Measurements from ENCODE around the gene CCL22.

CCL22 gene

DNA sequence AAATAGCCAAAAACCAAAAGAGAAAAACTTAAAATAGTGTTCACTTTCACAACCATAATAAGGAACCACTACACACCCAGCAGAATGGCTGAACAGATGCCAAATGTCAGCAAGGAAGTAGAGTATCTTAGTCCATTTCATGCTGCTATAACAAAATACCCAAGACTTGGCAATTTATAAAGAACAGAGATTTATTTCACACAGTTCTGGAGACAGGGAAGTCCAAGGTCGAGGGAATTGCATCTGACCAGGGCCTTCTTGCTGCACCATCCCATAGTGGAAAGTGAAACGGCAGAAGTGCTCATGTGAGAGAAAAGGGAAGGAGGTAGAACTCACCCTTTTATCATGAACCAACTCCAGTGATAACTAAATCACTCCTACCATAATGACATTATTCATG is 33.8 kb upstream of the CCL22 start:
- no peak for TF ChIP-seq PRDM1 (tag by site-specific recombination; IDR thresholded peaks at IDR 0.05)
- TF ChIP-seq, protein P1, sequence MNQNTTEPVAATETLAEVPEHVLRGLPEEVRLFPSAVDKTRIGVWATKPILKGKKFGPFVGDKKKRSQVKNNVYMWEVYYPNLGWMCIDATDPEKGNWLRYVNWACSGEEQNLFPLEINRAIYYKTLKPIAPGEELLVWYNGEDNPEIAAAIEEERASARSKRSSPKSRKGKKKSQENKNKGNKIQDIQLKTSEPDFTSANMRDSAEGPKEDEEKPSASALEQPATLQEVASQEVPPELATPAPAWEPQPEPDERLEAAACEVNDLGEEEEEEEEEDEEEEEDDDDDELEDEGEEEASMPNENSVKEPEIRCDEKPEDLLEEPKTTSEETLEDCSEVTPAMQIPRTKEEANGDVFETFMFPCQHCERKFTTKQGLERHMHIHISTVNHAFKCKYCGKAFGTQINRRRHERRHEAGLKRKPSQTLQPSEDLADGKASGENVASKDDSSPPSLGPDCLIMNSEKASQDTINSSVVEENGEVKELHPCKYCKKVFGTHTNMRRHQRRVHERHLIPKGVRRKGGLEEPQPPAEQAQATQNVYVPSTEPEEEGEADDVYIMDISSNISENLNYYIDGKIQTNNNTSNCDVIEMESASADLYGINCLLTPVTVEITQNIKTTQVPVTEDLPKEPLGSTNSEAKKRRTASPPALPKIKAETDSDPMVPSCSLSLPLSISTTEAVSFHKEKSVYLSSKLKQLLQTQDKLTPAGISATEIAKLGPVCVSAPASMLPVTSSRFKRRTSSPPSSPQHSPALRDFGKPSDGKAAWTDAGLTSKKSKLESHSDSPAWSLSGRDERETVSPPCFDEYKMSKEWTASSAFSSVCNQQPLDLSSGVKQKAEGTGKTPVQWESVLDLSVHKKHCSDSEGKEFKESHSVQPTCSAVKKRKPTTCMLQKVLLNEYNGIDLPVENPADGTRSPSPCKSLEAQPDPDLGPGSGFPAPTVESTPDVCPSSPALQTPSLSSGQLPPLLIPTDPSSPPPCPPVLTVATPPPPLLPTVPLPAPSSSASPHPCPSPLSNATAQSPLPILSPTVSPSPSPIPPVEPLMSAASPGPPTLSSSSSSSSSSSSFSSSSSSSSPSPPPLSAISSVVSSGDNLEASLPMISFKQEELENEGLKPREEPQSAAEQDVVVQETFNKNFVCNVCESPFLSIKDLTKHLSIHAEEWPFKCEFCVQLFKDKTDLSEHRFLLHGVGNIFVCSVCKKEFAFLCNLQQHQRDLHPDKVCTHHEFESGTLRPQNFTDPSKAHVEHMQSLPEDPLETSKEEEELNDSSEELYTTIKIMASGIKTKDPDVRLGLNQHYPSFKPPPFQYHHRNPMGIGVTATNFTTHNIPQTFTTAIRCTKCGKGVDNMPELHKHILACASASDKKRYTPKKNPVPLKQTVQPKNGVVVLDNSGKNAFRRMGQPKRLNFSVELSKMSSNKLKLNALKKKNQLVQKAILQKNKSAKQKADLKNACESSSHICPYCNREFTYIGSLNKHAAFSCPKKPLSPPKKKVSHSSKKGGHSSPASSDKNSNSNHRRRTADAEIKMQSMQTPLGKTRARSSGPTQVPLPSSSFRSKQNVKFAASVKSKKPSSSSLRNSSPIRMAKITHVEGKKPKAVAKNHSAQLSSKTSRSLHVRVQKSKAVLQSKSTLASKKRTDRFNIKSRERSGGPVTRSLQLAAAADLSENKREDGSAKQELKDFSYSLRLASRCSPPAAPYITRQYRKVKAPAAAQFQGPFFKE (tag by site-specific recombination; IDR thresholded peaks at IDR 0.05; ENCODE audit: borderline replicate concordance), result no peak
- TF ChIP-seq ZNF629 (tag by site-specific recombination; IDR thresholded peaks at IDR 0.05), result no peak
- TF ChIP-seq ZNF473 (tag by site-specific recombination; IDR thresholded peaks at IDR 0.05), result no peak
- no peak for TF ChIP-seq ZNF23 (tag by site-specific recombination; IDR thresholded peaks at IDR 0.05; ENCODE audit: borderline replicate concordance)
- TF ChIP-seq, protein P2, sequence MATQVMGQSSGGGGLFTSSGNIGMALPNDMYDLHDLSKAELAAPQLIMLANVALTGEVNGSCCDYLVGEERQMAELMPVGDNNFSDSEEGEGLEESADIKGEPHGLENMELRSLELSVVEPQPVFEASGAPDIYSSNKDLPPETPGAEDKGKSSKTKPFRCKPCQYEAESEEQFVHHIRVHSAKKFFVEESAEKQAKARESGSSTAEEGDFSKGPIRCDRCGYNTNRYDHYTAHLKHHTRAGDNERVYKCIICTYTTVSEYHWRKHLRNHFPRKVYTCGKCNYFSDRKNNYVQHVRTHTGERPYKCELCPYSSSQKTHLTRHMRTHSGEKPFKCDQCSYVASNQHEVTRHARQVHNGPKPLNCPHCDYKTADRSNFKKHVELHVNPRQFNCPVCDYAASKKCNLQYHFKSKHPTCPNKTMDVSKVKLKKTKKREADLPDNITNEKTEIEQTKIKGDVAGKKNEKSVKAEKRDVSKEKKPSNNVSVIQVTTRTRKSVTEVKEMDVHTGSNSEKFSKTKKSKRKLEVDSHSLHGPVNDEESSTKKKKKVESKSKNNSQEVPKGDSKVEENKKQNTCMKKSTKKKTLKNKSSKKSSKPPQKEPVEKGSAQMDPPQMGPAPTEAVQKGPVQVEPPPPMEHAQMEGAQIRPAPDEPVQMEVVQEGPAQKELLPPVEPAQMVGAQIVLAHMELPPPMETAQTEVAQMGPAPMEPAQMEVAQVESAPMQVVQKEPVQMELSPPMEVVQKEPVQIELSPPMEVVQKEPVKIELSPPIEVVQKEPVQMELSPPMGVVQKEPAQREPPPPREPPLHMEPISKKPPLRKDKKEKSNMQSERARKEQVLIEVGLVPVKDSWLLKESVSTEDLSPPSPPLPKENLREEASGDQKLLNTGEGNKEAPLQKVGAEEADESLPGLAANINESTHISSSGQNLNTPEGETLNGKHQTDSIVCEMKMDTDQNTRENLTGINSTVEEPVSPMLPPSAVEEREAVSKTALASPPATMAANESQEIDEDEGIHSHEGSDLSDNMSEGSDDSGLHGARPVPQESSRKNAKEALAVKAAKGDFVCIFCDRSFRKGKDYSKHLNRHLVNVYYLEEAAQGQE (tag by site-specific recombination; IDR thresholded peaks at IDR 0.05), result no peak
- TF ChIP-seq ZNF366 (tag by site-specific recombination; conservative IDR thresholded peaks at IDR 0.05), result no peak
- H3K4me3 ChIP-seq (ENCODE audit: low read depth, low read length), result no peak overlapping the region

GRCh38 chr16:57325458-57325857 is 33.1 kb upstream of the CCL22 start:
- POLR2A ChIA-PET, result no interaction called here
- Histone ChIP-seq H3K4me3 (ENCODE audit: low read depth, low read length) (no peak overlapping the region), H3K36me3 (ENCODE audit: control insufficient read depth in 2 of 2, insufficient read depth in 1 of 2, low read length in 2 of 2) (no peaks in the 10 kb centered on the region), H3K27ac (ENCODE audit: extremely low read depth, low read depth, low read length) (no peak overlapping the region), H3K9me3 (ENCODE audit: control insufficient read depth, insufficient read depth, low read depth, low read length) (no peaks in the 10 kb centered on the region), H3K4me1 (ENCODE audit: control insufficient read depth, insufficient read depth, low read length) (no peaks in the 10 kb centered on the region)
- CTCF ChIA-PET, result no interaction called here
- TF ChIP-seq ZNF600 (tag by site-specific recombination; IDR thresholded peaks at IDR 0.05), result no peak
- TF ChIP-seq, protein P3, sequence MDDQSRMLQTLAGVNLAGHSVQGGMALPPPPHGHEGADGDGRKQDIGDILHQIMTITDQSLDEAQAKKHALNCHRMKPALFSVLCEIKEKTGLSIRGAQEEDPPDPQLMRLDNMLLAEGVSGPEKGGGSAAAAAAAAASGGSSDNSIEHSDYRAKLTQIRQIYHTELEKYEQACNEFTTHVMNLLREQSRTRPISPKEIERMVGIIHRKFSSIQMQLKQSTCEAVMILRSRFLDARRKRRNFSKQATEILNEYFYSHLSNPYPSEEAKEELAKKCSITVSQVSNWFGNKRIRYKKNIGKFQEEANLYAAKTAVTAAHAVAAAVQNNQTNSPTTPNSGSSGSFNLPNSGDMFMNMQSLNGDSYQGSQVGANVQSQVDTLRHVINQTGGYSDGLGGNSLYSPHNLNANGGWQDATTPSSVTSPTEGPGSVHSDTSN (CRISPR knock-in tag; IDR thresholded peaks at IDR 0.05), result no peak
- TF ChIP-seq, protein P4, sequence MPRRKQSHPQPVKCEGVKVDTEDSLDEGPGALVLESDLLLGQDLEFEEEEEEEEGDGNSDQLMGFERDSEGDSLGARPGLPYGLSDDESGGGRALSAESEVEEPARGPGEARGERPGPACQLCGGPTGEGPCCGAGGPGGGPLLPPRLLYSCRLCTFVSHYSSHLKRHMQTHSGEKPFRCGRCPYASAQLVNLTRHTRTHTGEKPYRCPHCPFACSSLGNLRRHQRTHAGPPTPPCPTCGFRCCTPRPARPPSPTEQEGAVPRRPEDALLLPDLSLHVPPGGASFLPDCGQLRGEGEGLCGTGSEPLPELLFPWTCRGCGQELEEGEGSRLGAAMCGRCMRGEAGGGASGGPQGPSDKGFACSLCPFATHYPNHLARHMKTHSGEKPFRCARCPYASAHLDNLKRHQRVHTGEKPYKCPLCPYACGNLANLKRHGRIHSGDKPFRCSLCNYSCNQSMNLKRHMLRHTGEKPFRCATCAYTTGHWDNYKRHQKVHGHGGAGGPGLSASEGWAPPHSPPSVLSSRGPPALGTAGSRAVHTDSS (tag by site-specific recombination; IDR thresholded peaks at IDR 0.05), result no peak
- no peak for TF ChIP-seq KLF9 (tag by site-specific recombination; IDR thresholded peaks at IDR 0.05; ENCODE audit: low read depth)
- TF ChIP-seq ZNF776 (tag by site-specific recombination; IDR thresholded peaks at IDR 0.05; ENCODE audit: borderline replicate concordance), result no peak
- TF ChIP-seq ZNF623 (tag by site-specific recombination; IDR thresholded peaks at IDR 0.05), result no peak
- no peak for TF ChIP-seq ZNF510 (tag by site-specific recombination; IDR thresholded peaks at IDR 0.05; ENCODE audit: insufficient replicate concordance)
- no peak for TF ChIP-seq ZFP3 (tag by site-specific recombination; IDR thresholded peaks at IDR 0.05; ENCODE audit: low read depth)
- TF ChIP-seq ZNF341 (tag by site-specific recombination; IDR thresholded peaks at IDR 0.05; ENCODE audit: low read depth), result no peak
- TF ChIP-seq ZNF544 (tag by site-specific recombination; IDR thresholded peaks at IDR 0.05), result no peak
- no peak for TF ChIP-seq PRDM6 (tag by site-specific recombination; IDR thresholded peaks at IDR 0.05)

More for the DNA sequence above, 33.8 kb upstream of the CCL22 start:
- ChIA-PET CTCF (no interaction called here), POLR2A (no interaction called here)
- Histone ChIP-seq H3K9me3 (ENCODE audit: control insufficient read depth, insufficient read depth, low read depth, low read length) (no peaks in the 10 kb centered on the region), H3K36me3 (ENCODE audit: control insufficient read depth in 2 of 2, insufficient read depth in 1 of 2, low read length in 2 of 2) (no peaks in the 10 kb centered on the region), H3K4me1 (ENCODE audit: control insufficient read depth, insufficient read depth, low read length) (no peaks in the 10 kb centered on the region), H3K27ac (ENCODE audit: extremely low read depth, low read depth, low read length) (no peak overlapping the region)

Measured in HEK293 (cell line).